ENCODE results near the gene ZIM2.

Gene ZIM2

GRCh38 chr19:56806639-56807038 is 33.9 kb downstream of the ZIM2 start:
- DNase-seq, result no peak

GRCh38 chr19:56778351-56778750 is 62.2 kb downstream of the ZIM2 start:
- no peak for DNase-seq

- no peak for DNase-seq
Observed at GRCh38 chr19:56769650-56770049, 70.9 kb downstream of the ZIM2 start.

- no peak for DNase-seq
Observed at GRCh38 chr19:56765137-56765536, 75.4 kb downstream of the ZIM2 start.

GRCh38 chr19:56764196-56764695 is 76.3 kb downstream of the ZIM2 start:
- DNase-seq, result no peak

GRCh38 chr19:56760842-56761241 is 79.7 kb downstream of the ZIM2 start:
- DNase-seq, result no peak

- DNase-seq, result no peak
Observed at GRCh38 chr19:56759531-56759930, 81.0 kb downstream of the ZIM2 start.

- no peak for DNase-seq
Observed at GRCh38 chr19:56751078-56751489, 89.4 kb downstream of the ZIM2 start.

GRCh38 chr19:56750658-56751057 is 89.9 kb downstream of the ZIM2 start:
- no peak for DNase-seq

- DNase-seq, result no peak
Observed at GRCh38 chr19:56748378-56748777, 92.1 kb downstream of the ZIM2 start.

- no peak for DNase-seq
Observed at GRCh38 chr19:56746367-56746766, 94.2 kb downstream of the ZIM2 start.

- no peak for DNase-seq
Observed at GRCh38 chr19:56740501-56740900, 100.0 kb downstream of the ZIM2 start.

GRCh38 chr19:56736571-56736970 is 104.0 kb downstream of the ZIM2 start:
- DNase-seq, result no peak

- DNase-seq, result no peak
Observed at GRCh38 chr19:56732976-56733375, 107.5 kb downstream of the ZIM2 start.

GRCh38 chr19:56727677-56728076 is 112.8 kb downstream of the ZIM2 start:
- DNase-seq, result no peak

GRCh38 chr19:56725829-56726424 is 114.6 kb downstream of the ZIM2 start:
- DNase-seq, result no peak

Measured in 8988T (cell line).